ENCODE results near the gene PARD3B. TPM values are rescaled to one million over a fixed set of nuclear protein-coding genes. Genes with fewer than 3 reads are reported as not detected.

The PARD3B gene
- polyA plus RNA-seq, 3 donors: 33.1 to 35.6 (median 33.6) TPM

DNA sequence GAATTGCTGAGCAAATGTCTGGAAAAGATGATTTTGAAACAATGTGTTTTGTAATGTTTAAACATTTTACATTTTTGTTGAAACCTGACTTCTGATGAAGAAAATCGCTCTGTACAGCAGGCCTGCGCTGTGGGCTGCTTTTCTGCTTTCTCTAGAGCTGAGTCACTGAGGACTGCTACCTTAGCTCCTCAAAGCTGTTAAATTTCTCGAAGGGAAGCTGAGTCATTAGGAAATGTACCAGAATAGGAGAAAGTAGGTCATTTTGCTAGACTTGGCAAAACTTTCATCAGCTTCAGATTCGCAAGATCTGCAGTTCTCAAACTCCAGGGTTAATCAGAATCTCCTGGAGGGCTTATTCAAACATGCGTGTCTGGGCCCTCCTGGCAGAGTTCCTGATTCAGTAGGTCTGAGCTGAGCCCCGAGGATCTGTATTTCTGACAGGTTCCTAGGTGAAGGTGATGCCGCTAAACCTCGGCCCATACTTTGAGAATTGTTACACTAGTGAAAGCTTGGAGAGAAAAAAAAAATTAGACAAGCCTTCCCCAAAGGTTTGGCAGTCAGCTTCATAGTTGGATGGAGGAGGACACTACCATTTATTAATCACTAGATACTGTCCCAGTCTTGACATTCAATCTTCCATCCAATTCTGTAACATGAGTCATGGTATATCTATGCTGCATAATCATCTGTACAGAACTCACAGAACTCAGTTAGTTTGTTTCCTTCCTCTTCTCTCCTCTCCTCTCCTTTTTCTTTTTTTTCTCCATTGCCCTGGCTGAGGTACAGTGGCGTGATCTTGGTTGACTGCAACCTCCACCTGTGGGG lies 297.6 kb downstream of the PARD3B start:
- no peak for DNase-seq (ENCODE audit: extremely low read depth in 1 of 11, low read depth in 9 of 11, low spot score in 4 of 11)

- DNase-seq (ENCODE audit: extremely low read depth in 1 of 11, low read depth in 9 of 11, low spot score in 4 of 11): no peak
Observed at GRCh38 chr2:204846471-204846870, 301.2 kb downstream of the PARD3B start.

DNA sequence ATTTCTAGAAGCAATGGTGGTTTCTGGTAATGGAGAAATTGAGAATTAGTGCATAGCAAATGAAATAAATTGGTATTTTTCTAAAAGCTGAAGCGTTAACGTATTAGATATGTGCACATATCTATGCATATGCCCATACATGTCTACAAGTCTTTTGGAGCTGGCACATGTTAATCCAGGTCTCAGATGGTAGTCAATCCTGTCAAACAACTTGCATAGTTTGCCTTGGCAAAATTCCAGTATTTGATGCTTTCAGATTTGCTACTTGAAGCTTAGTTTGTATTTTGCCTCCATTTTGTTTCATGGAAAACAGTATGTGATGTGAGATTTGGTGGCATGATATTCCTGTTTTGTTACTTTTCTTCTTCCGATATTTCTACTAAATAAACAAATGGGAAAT lies 304.6 kb downstream of the PARD3B start:
- peak in 2 of 11 donors; percentile 8 to 37 for DNase-seq (ENCODE audit: extremely low read depth in 1 of 11, low read depth in 9 of 11, low spot score in 4 of 11)

GRCh38 chr2:204850581-204850980 lies 305.3 kb downstream of the PARD3B start:
- DNase-seq (ENCODE audit: extremely low read depth in 1 of 11, low read depth in 9 of 11, low spot score in 4 of 11): no peak

- no peak for DNase-seq (ENCODE audit: extremely low read depth in 1 of 11, low read depth in 9 of 11, low spot score in 4 of 11)
Observed at GRCh38 chr2:204853905-204854304, 308.6 kb downstream of the PARD3B start.

GRCh38 chr2:204860274-204860673 lies 315.0 kb downstream of the PARD3B start:
- no peak for DNase-seq (ENCODE audit: extremely low read depth in 1 of 11, low read depth in 9 of 11, low spot score in 4 of 11)

- DNase-seq (ENCODE audit: extremely low read depth in 1 of 11, low read depth in 9 of 11, low spot score in 4 of 11): no peak
Observed at GRCh38 chr2:204862809-204863208, 317.5 kb downstream of the PARD3B start.

DNA sequence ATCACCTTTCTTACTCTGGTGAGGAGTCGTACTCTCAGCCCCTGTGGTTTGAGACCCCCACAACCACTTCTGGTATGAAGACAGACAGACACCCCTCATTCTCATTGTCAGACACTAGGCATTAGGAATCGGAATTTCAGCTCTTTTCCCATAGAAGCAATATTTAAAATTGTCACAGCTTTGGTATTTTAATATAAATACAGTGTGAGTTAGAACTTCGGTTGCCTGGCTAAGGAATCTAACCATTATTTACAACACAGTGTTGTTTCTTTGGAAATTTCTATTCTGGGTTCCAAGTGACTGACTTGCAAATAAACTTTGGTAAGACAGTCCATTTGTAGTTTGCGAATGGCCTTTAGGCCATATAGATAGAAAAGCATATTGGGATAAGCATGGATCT lies 318.1 kb downstream of the PARD3B start:
- DNase-seq (ENCODE audit: extremely low read depth in 1 of 11, low read depth in 9 of 11, low spot score in 4 of 11): no peak

DNA sequence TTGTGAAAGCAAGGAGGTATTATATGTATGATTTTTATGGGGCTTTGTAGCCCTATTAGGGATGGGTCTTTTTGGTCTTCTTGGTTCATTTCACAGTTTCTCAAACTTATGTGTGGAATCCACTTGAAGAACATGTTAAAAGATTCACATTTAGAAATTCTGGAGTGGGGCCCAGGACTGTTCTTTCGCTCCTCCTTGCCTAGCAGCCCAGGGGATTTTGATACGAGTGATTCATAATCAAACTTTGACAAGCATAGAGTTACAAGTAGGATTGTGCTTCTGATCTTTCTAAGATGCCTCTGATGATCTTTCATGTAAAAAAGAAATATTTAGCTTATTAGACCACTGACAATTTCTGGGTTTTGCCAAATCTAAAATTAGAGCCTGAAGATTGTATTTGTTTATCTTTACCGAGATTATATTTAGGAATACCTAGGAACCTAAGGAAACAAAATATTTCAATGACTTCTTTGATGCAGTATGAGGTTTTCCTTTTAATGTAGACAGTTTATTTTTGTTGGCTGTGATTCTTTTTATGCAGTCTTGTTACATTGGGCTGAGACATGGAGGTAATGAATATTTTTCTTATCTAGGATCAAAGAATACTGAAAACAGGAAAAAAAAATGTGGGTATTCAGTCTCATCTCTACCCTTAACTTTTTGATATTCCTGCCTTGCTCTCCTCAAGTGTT lies 324.0 kb downstream of the PARD3B start:
- no peak for DNase-seq (ENCODE audit: extremely low read depth in 1 of 11, low read depth in 9 of 11, low spot score in 4 of 11)

DNA sequence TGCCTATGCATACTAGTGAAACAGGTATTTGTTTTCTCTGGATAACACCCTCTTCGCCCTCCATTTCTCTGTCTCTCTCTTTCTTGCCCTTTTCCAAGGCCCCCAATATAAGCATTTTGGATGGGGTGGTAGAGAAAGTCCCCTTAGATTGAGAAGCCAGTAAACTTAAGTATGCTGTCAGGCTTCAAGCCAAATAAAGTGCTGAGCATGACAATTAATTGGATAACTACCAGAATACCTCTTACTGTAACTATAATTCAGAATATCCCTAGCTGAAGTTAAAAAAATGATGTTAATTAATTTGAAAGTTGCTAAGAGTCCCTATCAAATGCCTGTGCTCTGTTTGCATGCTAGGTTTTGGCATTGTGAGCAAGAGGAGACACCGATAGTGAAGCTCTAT lies 324.8 kb downstream of the PARD3B start:
- no peak for DNase-seq (ENCODE audit: extremely low read depth in 1 of 11, low read depth in 9 of 11, low spot score in 4 of 11)

- peak in 6 of 11 donors; percentile 16 to 37 (median 22) for DNase-seq (ENCODE audit: extremely low read depth in 1 of 11, low read depth in 9 of 11, low spot score in 4 of 11)
Observed at GRCh38 chr2:204871231-204871953, 326.1 kb downstream of the PARD3B start.

DNA sequence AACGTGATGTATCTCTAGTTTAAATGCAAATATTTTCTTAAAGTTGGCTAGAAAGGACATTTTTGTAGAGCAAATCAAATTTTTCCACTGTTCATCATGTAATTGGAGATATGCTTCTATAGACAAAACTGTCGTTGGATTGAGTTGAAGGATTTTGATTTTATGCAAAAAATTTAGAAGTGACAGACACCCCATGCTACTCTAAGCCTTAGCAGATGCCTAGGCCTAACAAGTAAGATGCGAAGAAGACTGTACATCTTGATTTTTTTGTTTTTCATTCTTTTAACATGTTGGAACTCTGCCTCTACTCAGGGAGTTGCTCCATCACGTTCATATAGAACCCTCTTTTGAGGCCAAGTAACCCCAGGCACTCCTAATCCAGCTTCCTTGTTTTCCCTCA lies 331.0 kb downstream of the PARD3B start:
- DNase-seq (ENCODE audit: extremely low read depth in 1 of 11, low read depth in 9 of 11, low spot score in 4 of 11): no peak

GRCh38 chr2:204877691-204878090 lies 332.4 kb downstream of the PARD3B start:
- no peak for DNase-seq (ENCODE audit: extremely low read depth in 1 of 11, low read depth in 9 of 11, low spot score in 4 of 11)

- no peak for DNase-seq (ENCODE audit: extremely low read depth in 1 of 11, low read depth in 9 of 11, low spot score in 4 of 11)
Observed at GRCh38 chr2:204880928-204881327, 335.7 kb downstream of the PARD3B start.

GRCh38 chr2:204881655-204882054 lies 336.4 kb downstream of the PARD3B start:
- DNase-seq (ENCODE audit: extremely low read depth in 1 of 11, low read depth in 9 of 11, low spot score in 4 of 11): no peak

GRCh38 chr2:204885747-204886146 lies 340.5 kb downstream of the PARD3B start:
- peak in 1 of 11 donors; percentile 8 for DNase-seq (ENCODE audit: extremely low read depth in 1 of 11, low read depth in 9 of 11, low spot score in 4 of 11)

GRCh38 chr2:204886713-204887112 lies 341.4 kb downstream of the PARD3B start:
- DNase-seq (ENCODE audit: extremely low read depth in 1 of 11, low read depth in 9 of 11, low spot score in 4 of 11): no peak

DNA sequence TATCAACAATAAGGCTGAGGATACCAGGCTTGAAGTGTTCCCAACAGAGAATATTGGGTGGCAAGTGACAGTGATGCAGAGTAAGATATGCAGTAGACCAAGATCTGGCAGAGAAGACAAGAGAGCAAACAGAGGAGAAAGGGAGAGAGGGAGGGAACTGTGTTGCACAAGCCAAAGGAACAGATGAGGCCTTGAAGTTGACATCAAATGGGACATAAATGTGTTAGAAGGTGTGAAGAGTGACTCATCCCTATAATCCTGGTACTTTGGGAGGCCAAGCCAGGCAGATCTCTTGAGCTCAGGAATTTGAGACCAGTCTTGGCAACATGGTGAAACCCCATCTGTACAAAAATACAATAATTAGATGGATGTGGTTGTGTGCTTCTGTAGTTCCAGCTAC lies 342.9 kb downstream of the PARD3B start:
- no peak for DNase-seq (ENCODE audit: extremely low read depth in 1 of 11, low read depth in 9 of 11, low spot score in 4 of 11)

DNA sequence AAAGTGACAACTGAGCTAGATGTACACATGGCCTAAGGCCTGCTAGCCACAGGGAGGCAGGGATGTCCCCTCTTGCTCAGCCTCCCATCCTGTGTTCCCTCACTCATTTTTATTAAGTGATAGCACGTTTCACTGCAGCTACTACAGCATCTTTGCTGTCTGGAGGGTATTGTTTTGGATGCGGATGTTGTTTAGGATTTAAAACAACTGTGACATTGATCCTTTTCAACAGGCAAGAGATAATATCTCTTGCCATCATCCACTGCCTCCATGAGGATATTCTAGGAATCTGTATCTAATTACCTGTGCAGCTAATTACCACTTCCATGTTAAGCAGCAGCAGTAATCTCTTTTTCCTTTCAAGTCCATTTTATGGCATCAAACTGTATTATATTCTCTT lies 345.4 kb downstream of the PARD3B start:
- DNase-seq (ENCODE audit: extremely low read depth in 1 of 11, low read depth in 9 of 11, low spot score in 4 of 11): no peak

DNA sequence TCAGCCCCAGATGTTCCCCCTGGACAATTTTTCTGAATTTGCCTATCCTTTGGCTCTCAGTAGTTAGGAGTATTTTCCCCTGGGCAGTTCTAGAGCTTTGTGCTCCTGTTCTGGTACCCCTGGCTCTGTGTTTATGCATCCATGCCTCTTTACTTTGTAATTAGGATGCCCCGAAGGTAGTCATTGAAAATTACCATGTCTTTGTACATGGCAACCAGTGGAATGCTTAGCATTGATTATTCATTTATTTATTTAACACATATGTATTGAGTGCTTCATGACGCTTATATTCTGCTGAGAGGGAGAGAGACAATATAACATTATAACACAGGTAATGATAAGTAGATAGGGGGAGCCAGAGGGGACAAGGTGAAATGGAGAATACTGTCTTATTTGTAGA lies 346.5 kb downstream of the PARD3B start:
- no peak for DNase-seq (ENCODE audit: extremely low read depth in 1 of 11, low read depth in 9 of 11, low spot score in 4 of 11)

Data from renal cortex interstitium (tissue), 11 donors.